Hepatocyte (in vitro differentiated cells): ENCODE data around the gene GNAI2.

Experiments used
- CTCF ChIP-seq: fragments of 200-600 bp; sonication (generic); IDR thresholded peaks from 2 replicates; pipeline ENCODE4 v1.5.1; 2016; ENCODE audit warnings: antibody characterized with exemption, mild to moderate bottlenecking; ENCODE audit not compliant: poor library complexity
- EZH2 ChIP-seq: fragments of 200-600 bp; sonication (generic); IDR thresholded peaks from 2 replicates; pipeline ENCODE4 v1.6.1; 2016; ENCODE audit warnings: antibody characterized with exemption, mild to moderate bottlenecking, borderline replicate concordance

GRCh38 chr3:50193746-50194127 lies 42.3 kb upstream of the GNAI2 start:
- TF ChIP-seq CTCF (no peak), EZH2 (no peak)
